Natural killer cell (primary cell): ENCODE data around the gene ATP12A. TPM values are rescaled to one million over a fixed set of nuclear protein-coding genes. Genes with fewer than 3 reads are reported as not detected.

Experiments used
- ATAC-seq, 3 donors: fragments of 150-1000 bp in 2 of 3; fragments of 200-7000 bp in 1 of 3; cut with Tn5 transposase; 1 replicate in 1 of 3; 2 replicates in 2 of 3; pipeline ENCODE4 v1.10.0; 2021; ENCODE audit warnings: mild to moderate bottlenecking in 2 of 3, moderate library complexity in 2 of 3
- DNase-seq, 2 donors: peaks; one replicate each; pipeline versions ENCODE4 v3.0.0 to v3.0.0-alpha.2; 2013 to 2021; ENCODE audit warnings: mixed read lengths in 1 of 2
- H3K27ac ChIP-seq: one replicate; pipeline ENCODE4 v1.5.1; 2013; ENCODE audit warnings: mild to moderate bottlenecking, low read length
- H3K27me3 ChIP-seq: one replicate; pipeline ENCODE4 v1.6.1; 2013; ENCODE audit warnings: low read length; ENCODE audit not compliant: control insufficient read depth, insufficient read depth
- H3K36me3 ChIP-seq: one replicate; pipeline ENCODE4 v1.6.1; 2013; ENCODE audit warnings: low read length; ENCODE audit not compliant: control insufficient read depth, insufficient read depth
- H3K4me1 ChIP-seq: one replicate; pipeline ENCODE4 v1.6.1; 2013; ENCODE audit warnings: low read length; ENCODE audit not compliant: control insufficient read depth, insufficient read depth
- H3K4me3 ChIP-seq: one replicate; pipeline ENCODE4 v1.5.1; 2013; ENCODE audit warnings: low read length
- H3K9me3 ChIP-seq: one replicate; pipeline ENCODE4 v1.6.1; 2013; ENCODE audit warnings: low read length; ENCODE audit not compliant: control insufficient read depth, insufficient read depth
- H3K27ac Mint-ChIP-seq, 2 donors: one replicate each; pipeline ENCODE4 v1.8.0; 2022; ENCODE audit warnings: mild to moderate bottlenecking in 2 of 2, mixed read lengths in 2 of 2, moderate library complexity in 1 of 2
- H3K27me3 Mint-ChIP-seq, 2 donors: one replicate each; pipeline ENCODE4 v1.8.0; 2022; ENCODE audit warnings: low read depth in 2 of 2, mixed read lengths in 2 of 2
- H3K36me3 Mint-ChIP-seq: one replicate; pipeline ENCODE4 v1.8.0; 2022; ENCODE audit warnings: mixed read lengths
- H3K4me1 Mint-ChIP-seq, 2 donors: one replicate each; pipeline ENCODE4 v1.8.0; 2022; ENCODE audit warnings: mixed read lengths in 2 of 2
- H3K4me3 Mint-ChIP-seq: one replicate; pipeline ENCODE4 v1.8.0; 2022; ENCODE audit warnings: mild to moderate bottlenecking, moderate library complexity, mixed read lengths
- H3K9me3 Mint-ChIP-seq, 2 donors: one replicate each; pipeline ENCODE4 v1.8.0; 2022; ENCODE audit warnings: mixed read lengths in 2 of 2
- CTCF ChIP-seq: fragments of 200-600 bp; IDR thresholded peaks from one replicate; pipeline ENCODE4 v1.8.0; 2022; ENCODE audit warnings: antibody characterized with exemption
- WGBS: methylation state at CpG from one replicate; pipeline ENCODE4 v1.1.7; 2013; ENCODE audit warnings: missing lambda C conversion rate; ENCODE audit not compliant: insufficient coverage; 5-methylcytosine and 5-hydroxymethylcytosine counted together
- intact Hi-C: fragments of 100-400 bp; cut with micrococcal nuclease; formaldehyde crosslinking; loops from one replicate; pipeline ENCODE4 v1.14.2; 2022
- total RNA-seq, 4 donors: library from RNA; stranded (reverse); fragments of 120-200 nt in 1 of 4; gene quantifications; one replicate each; pipeline versions ENCODE4 v1.2.3 to v1.2.4, GENCODE V29; 2013 to 2022

Gene ATP12A
- total RNA-seq, 3 donors from 2014 or later (not counting 1 experiment from before 2014, with no cell fraction given): not detected

GRCh38 chr13:24649688-24650043, 30.5 kb upstream of the ATP12A start:
- no peaks in the 10 kb centered on the region for H3K9me3 Mint-ChIP-seq

DNA sequence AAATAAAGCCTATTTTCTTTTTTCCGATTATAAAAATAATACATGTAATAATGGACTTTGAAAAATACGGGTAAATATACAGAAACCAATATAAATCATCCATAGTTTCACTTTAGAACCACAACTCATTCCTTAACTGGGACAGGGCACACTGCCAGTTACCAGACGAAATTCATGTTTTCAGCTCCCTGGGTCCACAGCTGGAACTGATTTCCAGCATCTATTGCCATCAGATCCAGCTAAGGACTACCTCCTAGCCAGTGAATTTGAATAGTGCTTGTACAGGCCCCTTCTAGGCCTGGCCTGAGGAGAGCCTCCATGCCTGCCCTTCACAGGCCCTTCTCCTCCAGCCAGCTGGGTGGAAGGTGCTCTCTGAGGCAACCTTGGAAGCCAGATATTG, 30.0 kb upstream of the ATP12A start:
- Histone ChIP-seq H3K9me3 (no peaks in the 10 kb centered on the region), H3K36me3 (no peaks in the 10 kb centered on the region), H3K27ac (no peak overlapping the region), H3K27me3 (no peaks in the 10 kb centered on the region), H3K4me3 (no peak overlapping the region), H3K4me1 (no peaks in the 10 kb centered on the region)
- Mint-ChIP-seq H3K27me3 (peaks cover 0 to 18% of the 10 kb centered on the region in 2 donors), H3K36me3 (no peaks in the 10 kb centered on the region), H3K9me3 (no peaks in the 10 kb centered on the region), H3K27ac (no peak overlapping the region), H3K4me1 (no peaks in the 10 kb centered on the region), H3K4me3 (no peak overlapping the region)
- 88% methylated on average over 2 of the region's 3 CpGs for WGBS
- ATAC-seq: no peak
- no peak for TF ChIP-seq CTCF
- DNase-seq: no peak
- intact Hi-C loops: no loop called here

More at GRCh38 chr13:24649688-24650043, 30.5 kb upstream of the ATP12A start:
- Histone ChIP-seq H3K27me3 (no peaks in the 10 kb centered on the region), H3K4me1 (no peaks in the 10 kb centered on the region), H3K36me3 (no peaks in the 10 kb centered on the region), H3K27ac (no peak overlapping the region), H3K9me3 (no peaks in the 10 kb centered on the region), H3K4me3 (no peak overlapping the region)
- H3K4me1 Mint-ChIP-seq: no peaks in the 10 kb centered on the region
- ATAC-seq (no peak), DNase-seq (no peak)
- peaks cover 0 to 18% of the 10 kb centered on the region in 2 donors for H3K27me3 Mint-ChIP-seq
- no peak for TF ChIP-seq CTCF
- no peak overlapping the region for H3K4me3 Mint-ChIP-seq
- intact Hi-C loops: no loop called here
- H3K27ac Mint-ChIP-seq: no peak overlapping the region
- no peaks in the 10 kb centered on the region for H3K36me3 Mint-ChIP-seq
- 78% methylated on average over 2 of the region's 2 CpGs for WGBS

GRCh38 chr13:24651718-24652345, 28.4 kb upstream of the ATP12A start:
- Mint-ChIP-seq H3K27ac (no peak overlapping the region), H3K4me1 (no peaks in the 10 kb centered on the region), H3K36me3 (no peaks in the 10 kb centered on the region), H3K4me3 (no peak overlapping the region), H3K9me3 (no peaks in the 10 kb centered on the region), H3K27me3 (peaks cover 0 to 18% of the 10 kb centered on the region in 2 donors)
- TF ChIP-seq CTCF: no peak
- DNase-seq: no peak
- Histone ChIP-seq H3K4me3 (no peak overlapping the region), H3K36me3 (no peaks in the 10 kb centered on the region), H3K27ac (no peak overlapping the region), H3K9me3 (no peaks in the 10 kb centered on the region), H3K4me1 (no peaks in the 10 kb centered on the region), H3K27me3 (no peaks in the 10 kb centered on the region)
- no peak for ATAC-seq
- intact Hi-C loops: no loop called here
- WGBS: 95% methylated on average over 7 of the region's 7 CpGs

DNA sequence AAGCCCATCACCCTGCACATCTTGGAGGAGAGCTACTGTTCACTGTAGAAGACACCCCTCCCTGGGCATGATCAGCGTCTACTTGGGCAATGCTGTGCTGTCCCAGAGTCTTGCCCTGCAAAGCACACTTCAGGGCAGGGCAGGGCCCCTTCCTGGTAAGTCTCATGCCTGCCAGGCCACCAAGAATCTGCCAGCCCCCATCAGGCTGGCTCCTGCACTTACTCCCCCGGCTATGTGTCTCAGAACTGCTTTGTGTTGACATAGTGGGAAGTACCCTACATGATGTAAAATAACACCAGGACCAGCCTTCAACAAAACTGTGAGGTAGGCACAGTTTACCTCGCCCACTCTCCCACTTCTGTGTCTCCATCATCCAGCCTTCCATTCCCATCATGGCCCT, 27.8 kb upstream of the ATP12A start:
- H3K27me3 ChIP-seq: no peaks in the 10 kb centered on the region
- Mint-ChIP-seq H3K4me3 (no peak overlapping the region), H3K4me1 (no peaks in the 10 kb centered on the region), H3K27me3 (peaks cover 0 to 18% of the 10 kb centered on the region in 2 donors), H3K36me3 (no peaks in the 10 kb centered on the region), H3K27ac (no peak overlapping the region), H3K9me3 (no peaks in the 10 kb centered on the region)
- WGBS: 88% methylated on average over 3 of the region's 3 CpGs
- H3K9me3 ChIP-seq: no peaks in the 10 kb centered on the region
- no peak for ATAC-seq
- no peak overlapping the region for H3K27ac ChIP-seq
- no peak for TF ChIP-seq CTCF
- DNase-seq: no peak
- no peaks in the 10 kb centered on the region for H3K4me1 ChIP-seq
- no peak overlapping the region for H3K4me3 ChIP-seq
- H3K36me3 ChIP-seq: no peaks in the 10 kb centered on the region
- intact Hi-C loops: no loop called here
